ENCODE data around the gene MICAL2.

Gene MICAL2

DNA sequence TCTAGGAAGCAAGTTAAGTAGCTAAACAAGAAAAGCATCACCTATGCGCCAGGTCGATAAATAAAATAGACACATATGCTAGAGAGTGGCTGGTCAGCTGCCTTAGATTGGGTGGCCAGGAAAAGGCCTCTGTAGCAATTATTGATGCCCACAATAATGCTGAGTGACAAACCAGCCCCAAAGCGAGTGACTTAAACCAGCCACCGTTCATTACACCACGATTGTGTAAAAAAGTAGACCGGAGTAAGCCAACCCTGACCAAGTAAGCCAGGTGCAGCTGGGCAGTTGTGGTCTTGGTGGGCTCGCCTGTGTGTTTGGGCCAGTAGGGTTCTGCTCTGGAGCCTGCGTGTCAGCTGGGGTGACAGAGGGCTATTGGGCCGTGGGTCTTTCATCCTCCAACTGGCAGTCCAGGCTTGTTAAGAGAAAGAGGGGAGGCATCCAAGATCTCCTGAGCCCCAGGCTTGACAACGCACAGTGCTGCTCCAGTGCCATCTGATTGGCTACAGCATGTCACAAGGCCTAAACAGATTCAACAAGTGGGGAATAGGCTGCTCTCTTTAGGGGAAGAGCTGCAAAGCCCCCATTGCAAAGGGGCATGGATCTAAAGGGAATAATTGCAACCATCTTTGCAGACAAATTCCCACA lies 166.6 kb downstream of the MICAL2 start:
- DNase-seq: no peak

DNA sequence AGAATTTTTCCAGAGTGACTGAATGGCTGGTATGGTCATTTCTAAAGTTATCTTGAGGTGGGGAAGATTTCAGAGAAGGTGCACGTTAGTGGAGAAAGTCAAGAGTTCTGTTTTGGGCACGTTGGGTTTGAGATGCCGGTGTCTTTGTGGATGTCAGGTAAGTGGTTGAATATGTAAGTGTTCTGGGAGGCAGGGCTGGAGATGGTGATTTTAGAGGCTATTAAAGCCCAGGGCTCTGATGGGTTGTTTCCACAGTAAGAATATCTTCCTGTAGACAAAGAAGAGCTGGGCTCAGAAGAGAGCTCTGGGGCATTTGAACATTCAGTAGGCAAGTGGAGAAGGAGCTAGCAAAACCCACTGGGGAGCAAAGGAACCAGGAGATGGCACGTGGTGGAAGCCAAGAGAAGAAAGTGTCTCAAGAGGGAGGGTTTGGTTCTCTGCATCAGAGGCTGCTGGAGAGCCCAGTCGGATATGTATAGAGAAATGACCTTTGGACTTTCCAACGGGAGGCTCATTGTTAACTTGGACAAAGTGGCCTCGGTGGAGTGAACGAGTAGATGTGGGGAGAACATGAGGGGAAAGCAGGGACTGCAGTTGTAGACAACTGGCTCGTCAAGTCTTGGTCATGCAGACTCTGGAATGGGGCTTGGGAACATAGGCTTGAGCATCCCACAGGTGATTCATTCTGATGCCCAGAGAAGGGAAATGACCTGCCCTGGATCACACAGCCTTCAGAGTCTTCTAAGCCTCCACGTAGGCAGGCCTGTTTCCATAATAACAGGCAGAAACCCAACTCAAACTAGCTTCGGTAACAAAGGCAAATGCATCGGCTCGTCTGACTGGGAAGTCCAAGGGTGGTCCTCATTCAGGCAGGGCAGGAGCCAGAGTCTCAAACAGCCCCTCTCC lies 168.6 kb downstream of the MICAL2 start:
- DNase-seq: no peak

DNA sequence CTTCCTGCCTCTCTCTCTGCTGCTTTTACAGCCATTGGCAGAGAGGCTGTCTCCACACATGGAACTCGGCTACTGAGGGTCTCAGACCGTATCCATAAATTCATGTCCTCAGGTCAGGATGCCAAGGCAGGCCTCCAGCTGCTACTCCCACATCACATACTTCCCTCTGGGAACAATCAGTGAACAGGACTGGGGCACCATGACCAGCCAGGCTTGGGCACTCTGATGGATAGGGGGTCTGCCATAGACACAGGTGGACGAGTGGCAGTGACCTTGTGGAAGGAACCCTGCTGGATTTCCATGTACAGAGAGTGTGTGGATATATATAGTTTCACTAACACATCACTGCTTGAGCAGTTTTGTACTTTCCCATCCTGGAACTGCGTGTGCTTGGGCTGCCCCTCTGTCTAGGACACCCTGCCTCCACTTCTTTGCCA lies 169.3 kb downstream of the MICAL2 start:
- DNase-seq: no peak

DNA sequence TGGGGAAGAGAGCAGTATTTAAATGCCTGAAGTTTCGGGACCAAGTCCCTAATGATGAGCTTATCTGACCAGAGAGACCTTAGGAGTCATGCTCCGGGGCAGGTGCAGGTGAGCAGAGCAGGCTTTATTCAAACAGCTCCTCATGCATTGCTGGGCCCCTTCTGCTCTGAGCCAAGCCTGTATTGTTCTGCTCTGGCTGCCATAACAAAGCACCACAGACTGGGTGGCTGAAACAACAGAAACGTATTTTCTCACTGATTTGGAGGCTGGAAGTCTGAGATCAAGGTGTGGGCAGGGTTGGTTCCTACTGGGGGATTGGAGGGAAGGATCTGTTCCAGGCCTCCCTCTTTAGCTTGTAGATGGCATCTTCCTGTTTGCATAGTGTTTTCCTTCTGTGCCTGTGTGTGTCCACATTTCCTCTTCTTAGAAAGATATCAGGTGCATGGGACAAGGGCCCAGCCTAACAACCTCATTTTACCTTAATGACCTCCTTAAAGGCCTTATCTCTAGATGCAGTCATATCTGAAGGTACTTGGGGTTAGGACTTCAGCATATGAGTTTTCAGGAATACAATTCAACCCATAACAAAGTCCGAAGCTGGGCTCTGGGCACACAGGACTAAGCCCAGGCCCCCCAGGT lies 169.9 kb downstream of the MICAL2 start:
- DNase-seq: no peak

DNA sequence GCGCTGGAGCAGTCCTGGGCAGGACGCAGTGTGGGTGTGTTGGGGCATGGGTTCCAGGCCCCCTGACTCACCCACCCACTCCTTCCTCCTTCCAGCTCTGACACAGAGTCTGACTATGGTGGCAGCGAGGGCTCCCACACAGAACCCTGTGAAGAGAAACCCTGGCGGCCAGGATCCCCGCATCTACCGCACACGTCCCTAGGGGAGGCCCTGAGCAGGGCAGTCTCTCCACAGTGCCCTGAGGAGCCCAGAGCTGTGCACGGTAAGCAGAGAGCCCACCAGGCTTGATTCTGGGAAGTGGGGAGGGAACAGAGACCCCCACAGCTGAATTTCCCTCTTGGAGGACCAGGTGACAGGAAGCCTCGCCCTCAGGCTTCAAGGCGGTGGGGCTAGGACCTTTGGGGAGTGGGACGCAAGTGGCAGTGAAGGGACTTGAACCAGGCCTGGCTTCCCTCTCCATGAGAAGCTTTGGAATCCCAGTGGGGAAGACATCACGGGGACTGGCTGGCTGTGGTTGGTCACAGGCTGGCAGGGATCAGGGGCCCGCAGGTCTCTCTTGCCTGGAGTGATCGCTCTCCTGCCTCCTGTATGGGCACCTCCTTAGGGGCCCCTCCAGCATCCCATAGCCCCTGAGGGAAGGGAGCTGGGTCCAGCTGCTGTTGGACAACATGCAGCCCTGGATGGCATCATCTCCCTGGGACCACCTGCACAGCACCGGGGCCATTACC lies 170.6 kb downstream of the MICAL2 start:
- no peak for DNase-seq

DNA sequence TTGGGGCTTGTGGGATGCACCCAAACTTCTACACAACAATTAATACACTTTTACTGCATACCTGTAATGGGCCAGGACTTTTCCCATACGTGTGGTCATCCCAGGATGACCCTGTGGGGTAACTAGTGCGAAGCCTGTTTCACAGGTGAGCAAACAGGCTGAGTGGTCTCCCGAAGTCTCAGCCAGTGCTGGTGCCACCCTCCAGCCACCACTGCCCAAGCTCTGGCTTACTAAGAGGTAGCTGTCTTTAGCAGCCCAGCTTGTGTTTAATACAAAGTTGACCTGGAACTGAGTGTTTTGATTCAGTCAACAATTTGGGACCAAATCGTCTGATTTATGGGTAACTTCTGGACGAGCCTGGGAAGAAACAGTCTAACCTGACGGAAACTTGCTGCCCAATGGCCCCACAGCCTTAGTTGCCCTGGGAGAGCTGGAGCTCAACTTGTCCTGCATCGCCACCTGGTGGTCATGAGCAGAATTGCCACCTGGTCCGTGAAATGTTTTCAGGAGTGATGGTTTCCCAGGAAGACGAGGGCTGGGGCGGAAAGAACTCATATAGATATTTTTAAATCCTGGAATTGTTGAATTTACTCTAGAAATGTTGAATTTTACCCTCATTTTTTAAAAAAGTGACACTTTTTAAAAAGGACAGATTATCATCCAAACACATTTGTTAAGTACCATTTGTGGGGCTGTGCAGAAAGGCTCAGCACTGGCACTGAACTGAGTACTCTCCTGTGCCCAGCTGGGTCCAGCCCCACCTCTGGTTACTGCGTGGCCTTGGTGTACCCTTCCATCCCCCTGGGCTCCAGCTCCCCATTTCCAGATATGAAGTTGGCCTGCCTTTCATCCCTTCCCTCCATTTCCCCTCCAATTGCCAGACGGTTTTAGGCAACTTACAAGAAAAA lies 171.4 kb downstream of the MICAL2 start:
- peak; percentile 54 for DNase-seq

DNA sequence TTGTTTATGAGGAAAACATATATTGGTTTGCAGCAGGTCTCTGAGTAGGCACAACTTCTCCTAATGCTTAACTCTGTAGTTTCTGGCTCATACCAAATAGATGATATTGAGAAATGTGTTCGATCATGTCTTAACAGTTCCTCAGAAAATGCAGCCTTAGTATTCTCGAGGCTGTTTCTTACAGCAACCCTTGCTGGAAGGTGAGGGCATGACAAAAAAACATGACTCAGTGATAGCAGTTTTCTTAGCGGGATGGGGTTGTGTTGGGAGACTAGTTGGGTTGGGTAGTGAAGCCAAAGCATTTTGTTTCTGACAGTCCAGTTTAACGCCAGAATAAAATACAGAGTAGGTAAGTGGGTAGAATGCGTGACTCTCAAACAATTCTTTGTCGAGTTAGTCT lies 172.3 kb downstream of the MICAL2 start:
- no peak for DNase-seq

DNA sequence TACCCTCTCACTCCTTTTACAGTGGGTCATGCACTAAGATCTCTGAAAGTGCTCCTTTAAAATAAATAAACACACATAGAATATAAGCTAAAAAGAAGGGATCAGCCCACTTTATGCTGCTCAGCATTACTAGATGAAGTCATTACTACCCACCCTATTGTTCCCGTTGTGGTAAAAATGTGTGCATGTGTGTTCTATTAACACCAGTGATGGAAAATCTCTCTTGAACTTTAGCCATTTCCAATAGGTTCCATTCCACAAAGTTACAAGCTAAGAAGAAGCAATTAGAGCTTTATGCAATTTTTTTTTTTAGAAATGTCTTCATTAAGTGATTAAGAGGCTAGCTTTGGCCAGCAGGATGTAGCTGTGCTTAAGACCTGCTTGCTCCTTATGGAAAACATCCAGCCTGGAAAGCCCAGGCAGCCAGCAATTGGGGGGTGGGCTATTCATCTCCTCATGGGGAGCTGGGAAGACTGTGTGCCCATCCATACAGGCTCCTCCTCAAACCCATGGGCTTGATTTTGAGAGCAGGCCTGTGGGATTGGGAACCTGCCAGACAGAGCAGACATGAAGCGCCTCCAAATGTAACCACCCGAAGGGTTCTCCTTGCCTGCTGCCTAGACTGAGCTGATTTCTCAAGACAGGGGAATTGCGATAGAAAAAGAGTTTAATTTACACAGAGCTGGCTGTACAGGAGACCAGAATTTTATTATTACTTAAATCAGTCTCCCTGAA lies 174.1 kb downstream of the MICAL2 start:
- no peak for DNase-seq

DNA sequence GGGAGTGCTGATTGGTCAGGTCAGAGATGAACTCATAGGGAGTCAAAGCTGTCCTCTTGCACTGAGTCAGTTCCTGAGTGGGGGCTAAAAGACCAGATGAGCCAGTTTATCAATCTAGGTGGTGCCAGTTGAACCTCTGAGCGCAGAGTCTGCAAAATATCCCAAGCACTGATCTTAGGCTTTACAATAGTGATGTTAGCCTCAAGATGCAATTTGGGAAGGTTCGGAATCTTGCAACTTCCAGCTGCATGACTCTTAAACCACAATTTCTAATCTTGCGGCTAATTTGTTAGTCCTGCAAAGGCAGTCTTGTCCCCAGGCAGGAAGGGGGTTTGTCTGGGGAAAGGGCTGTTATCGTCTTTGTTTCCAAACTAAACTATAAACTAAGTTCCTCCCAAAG lies 174.7 kb downstream of the MICAL2 start:
- DNase-seq: no peak

DNA sequence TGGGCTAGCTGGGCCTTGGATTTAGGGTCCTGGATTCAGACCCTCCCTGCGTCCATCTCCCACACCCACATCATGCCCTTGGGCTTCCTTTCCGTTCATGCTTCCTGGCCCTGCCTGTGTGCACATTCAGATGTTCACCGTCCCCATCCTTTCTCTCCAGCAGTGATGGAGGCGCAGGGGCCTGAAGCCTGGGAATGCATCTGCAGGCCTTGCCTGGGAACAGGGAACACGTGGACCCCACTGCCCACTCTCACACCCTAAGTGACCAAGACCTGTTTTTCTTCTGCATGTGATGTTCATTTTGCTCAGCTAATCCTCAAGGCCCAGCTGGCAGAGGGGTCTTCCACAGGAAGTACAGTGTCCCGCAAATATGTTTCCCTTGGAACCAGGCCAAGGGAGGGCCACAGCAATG lies 175.4 kb downstream of the MICAL2 start:
- no peak for DNase-seq

DNA sequence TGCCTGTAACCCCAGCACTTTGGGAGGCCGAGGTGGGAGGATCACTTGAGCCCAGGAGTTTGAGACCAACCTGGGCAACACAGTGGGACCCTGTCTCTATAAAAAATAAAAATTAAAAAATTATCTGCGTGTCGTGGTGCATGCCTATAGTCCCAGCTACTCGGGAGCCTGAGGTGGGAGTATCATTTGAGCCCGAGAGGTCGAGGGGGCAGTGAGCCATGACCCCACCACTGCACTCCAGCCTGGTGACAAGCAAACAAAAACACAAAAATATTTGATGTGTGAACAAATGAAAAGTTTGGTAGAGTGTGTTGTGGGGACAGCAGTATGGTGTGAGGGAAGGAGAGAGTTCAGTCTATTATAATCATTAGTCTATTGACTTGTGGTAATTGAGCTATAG lies 176.2 kb downstream of the MICAL2 start:
- DNase-seq: no peak

DNA sequence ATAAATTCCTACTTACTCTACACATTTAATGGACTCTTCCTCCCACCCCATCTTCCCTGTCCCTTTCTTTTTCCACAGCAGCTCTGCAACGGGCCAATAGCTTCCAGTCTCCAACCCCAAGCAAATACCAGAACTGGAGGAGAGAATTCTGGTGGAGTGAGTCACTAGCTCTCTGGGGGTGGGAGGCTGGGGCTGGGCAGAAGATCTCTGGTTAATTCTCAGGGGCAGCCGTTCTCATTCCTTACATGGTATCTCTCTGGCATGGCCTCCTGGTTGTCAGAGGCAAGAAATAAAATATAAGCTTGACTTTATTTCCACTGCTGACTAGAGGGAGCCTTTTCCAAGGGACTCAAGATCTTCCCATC lies 176.6 kb downstream of the MICAL2 start:
- DNase-seq: no peak

DNA sequence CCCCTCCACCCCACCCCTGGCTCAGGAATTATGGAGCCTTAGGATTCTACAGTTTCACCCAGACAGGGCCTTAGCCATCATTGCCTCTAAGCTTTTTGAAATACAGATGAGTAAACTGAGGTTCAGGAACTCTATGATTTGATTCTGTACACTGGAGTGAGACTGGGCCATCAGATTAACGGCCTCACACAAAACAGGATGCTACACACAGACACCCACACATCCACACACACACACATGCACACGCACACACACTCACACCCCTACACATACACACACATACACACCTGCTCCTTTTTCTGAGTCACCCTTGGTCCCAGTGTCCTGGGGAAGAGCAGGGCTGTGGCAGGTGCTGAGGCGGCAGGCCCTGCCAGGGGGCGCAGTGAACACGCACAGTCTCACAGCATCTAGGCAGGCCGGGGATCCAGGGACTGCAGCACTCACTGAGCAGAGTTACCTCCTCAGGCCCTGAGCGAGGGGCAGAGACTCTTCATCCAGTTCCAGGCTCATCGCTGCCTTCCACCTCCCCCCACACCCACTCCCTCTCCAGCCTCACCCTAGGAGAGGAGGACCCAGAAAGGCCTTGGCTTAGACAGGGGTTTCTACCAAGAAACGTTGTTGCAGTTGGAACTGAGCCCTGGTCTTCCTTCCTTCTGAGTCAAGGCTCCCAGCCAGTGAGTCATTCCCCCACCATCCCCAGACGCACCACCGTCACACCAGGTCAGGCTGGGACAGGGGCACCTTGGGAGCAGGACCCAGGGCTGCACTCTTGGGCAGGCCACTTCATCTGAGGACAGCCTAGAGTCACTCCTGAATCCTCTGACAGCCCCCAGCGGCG lies 177.2 kb downstream of the MICAL2 start:
- DNase-seq: peak; percentile 64

DNA sequence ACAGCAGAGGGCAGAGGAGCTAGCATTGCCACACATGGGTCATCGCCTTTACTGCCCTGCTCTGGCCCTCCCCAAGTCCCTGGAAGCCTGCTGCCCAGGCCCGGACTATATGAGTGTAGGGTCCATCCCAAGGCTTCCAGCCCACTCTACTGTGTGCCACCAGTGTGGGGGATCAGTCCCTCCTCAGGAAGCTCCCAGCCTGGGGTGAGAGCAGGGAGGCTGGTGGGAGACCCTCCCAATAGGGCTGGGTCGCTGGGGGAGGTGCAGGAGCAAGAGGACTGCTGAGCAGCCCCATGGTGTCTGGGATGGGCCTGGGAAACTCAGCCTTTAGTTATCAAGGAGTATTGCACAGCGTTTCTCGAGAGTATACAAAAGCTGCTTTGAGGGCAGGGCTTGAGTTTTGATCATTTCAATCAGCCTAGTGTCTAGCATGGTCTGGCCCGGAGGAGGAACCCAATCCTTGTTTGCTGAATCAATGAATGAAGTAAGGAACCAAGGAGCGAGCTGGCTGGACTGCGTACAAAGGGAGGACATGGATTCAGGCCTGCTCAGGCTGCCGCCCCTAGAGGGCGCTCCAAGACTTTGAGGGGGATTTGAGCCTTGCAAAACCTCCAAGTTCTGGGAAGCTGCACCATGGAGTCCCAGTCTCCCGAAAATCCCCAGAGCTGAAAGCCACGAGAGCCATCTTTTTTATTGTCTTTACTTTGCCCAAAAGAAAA lies 178.0 kb downstream of the MICAL2 start:
- DNase-seq: peak; percentile 84

DNA sequence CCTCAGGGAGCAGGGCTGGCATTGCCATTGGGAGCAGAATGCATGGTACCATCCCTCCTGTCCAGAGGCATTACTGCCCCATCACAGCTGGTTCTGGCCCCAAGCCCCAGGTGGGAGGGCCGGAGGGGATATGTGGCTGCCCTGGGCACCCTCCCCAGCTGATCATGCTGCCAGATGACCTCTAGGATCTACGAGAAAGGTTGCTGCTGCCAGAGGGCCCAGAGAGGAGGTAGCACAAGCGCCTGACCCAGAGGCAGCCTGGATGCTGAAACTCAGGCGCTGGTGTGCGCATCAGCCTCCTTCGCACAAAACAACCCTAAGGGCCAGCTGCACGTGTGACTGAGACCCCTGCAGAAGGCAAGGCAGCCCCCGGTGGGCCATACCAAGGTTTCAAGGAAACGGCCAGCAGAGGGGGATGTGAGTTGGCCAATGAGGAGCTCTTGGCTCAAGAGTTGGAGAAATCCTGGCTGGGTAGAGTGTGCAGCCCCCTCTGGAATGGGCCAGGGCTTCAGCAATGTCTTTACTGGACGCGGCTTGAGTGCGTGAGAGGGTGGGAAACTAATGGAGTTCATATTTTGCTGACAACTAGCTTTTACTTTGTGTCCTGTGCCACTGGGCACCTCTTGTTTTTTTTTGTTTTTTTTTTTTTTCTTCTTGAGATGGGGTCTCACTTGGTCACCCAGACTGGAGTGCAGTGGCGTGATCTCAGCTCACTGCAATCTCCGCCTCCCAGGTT lies 178.7 kb downstream of the MICAL2 start:
- no peak for DNase-seq

DNA sequence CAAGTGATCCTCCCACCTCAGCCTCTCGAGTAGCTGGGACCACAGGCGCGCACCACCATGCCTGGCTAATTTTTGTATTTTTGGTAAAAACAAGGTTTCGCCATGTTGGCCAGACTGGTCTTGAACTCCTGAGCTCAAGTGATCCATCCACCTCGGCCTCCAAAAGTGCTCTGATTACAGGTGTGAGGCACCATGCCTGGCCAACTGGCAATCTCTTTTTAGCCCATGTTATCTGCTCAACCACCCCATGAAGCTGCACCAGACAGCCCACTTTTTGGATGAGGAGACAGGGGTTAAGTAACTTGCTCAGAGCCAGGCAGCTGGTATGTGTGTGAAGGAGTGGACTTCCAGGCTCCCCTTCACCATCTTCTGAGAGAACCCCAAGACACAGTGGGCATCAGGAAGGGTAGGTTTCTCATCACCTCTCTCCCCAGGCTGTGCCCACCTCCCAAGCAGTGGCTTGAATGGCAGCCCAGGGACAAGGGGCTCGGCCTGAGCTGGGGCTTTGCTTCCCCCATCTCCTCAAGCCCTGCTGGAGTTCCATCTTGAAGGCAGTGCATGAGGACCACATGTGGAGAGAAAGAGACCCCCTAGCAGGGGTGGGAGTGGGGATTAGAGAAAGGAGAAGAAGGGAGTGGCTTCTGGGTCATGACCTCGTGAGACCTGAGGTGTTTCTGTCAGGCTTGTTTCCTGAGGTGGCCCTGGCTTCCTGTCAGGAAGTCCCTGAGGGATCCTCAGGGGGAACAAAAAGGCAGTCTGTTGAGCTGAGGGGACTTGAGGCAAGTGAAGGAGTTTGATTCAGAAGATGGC lies 179.5 kb downstream of the MICAL2 start:
- no peak for DNase-seq

DNA sequence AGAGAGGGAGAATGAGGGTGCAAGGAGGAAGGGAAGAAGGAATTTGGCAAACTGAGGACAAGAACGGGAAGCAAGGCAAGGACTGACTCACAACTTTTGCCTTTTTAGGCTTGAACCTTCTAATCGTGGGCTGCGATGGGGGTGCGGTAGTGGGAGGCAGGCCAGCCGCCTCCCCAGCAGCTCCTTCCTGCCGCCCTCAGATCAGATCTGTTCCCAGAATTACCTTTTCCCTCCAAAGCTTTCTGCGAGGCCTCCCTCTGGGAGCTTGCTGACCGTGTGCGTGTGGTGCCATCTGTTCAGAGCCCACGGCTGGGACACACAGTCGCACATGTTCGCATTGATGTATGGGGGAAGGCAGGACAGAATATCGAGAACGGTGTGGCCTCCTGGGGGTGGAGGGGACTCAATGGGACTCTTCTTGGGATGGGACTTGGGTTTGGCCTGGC lies 180.1 kb downstream of the MICAL2 start:
- DNase-seq: no peak

DNA sequence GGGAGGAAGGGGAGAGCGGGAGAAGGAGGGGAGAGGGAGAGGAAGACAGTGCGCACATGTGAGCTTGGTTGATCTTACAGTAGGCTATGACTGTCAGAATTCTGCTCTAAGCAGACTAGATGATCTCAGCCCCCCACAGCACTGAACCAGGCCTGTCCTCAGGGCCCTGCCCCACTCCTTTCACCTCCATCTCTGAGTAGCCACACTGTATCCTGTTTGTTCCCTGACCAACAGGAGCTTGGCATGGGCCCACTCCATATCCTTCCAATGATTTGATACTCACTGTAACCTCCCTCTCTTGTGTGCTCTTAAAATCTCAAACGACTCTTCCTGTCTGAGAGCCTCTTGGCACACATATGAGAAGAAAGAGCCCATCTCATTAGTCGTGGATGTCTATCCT lies 180.9 kb downstream of the MICAL2 start:
- no peak for DNase-seq

All from NCI-H1436 (cell line).